RWPE2 (cell line): Measurements from ENCODE around the gene OR2M5.

ENCODE experiments used
- ATAC-seq: fragments of 200-7000 bp; cut with Tn5 transposase; 3 replicates; pipeline ENCODE4 v1.9.1; 2021; ENCODE audit warnings: low read depth
- DNase-seq: peaks from one replicate; pipeline ENCODE4 v3.0.0-alpha.2; 2020; ENCODE audit warnings: low spot score
- H3K27ac ChIP-seq: fragments of 450-650 bp; 2 replicates; pipeline ENCODE4 v1.5.1; 2017; ENCODE audit warnings: mild to moderate bottlenecking; ENCODE audit not compliant: poor library complexity, severe bottlenecking
- H3K27me3 ChIP-seq: fragments of 250-450 bp; sonication (Bioruptor Pico); 2 replicates; pipeline ENCODE4 v1.5.1; 2021; ENCODE audit warnings: mild to moderate bottlenecking, moderate library complexity; ENCODE audit not compliant: insufficient read depth, poor library complexity, severe bottlenecking
- H3K36me3 ChIP-seq: fragments of 250-450 bp; sonication (Bioruptor Pico); 2 replicates; pipeline ENCODE4 v1.5.1; 2020; ENCODE audit warnings: low read depth, mild to moderate bottlenecking, moderate library complexity
- H3K4me1 ChIP-seq: fragments of 250-450 bp; sonication (Bioruptor Pico); 2 replicates; pipeline ENCODE4 v1.5.1; 2021; ENCODE audit warnings: mild to moderate bottlenecking, moderate library complexity; ENCODE audit not compliant: insufficient read depth, poor library complexity, severe bottlenecking
- H3K4me3 ChIP-seq: fragments of 250-450 bp; sonication (Bioruptor Pico); 2 replicates; pipeline ENCODE4 v1.5.1; 2021; ENCODE audit warnings: mild to moderate bottlenecking, moderate library complexity; ENCODE audit not compliant: severe bottlenecking
- H3K9me3 ChIP-seq: fragments of 250-450 bp; sonication (Bioruptor Pico); 2 replicates; pipeline ENCODE4 v1.5.1; 2021; ENCODE audit warnings: mild to moderate bottlenecking, moderate library complexity; ENCODE audit not compliant: severe bottlenecking
- TF ChIP-seq, protein P1 (sequence below): fragments of 450-650 bp; IDR thresholded peaks from one replicate; pipeline ENCODE4 v1.5.1; 2017; ENCODE audit warnings: mild to moderate bottlenecking, moderate library complexity; ENCODE audit not compliant: poor library complexity, severe bottlenecking

OR2M5 gene, protein sequence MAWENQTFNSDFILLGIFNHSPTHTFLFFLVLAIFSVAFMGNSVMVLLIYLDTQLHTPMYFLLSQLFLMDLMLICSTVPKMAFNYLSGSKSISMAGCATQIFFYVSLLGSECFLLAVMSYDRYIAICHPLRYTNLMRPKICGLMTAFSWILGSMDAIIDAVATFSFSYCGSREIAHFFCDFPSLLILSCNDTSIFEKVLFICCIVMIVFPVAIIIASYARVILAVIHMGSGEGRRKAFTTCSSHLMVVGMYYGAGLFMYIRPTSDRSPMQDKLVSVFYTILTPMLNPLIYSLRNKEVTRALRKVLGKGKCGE

DNA sequence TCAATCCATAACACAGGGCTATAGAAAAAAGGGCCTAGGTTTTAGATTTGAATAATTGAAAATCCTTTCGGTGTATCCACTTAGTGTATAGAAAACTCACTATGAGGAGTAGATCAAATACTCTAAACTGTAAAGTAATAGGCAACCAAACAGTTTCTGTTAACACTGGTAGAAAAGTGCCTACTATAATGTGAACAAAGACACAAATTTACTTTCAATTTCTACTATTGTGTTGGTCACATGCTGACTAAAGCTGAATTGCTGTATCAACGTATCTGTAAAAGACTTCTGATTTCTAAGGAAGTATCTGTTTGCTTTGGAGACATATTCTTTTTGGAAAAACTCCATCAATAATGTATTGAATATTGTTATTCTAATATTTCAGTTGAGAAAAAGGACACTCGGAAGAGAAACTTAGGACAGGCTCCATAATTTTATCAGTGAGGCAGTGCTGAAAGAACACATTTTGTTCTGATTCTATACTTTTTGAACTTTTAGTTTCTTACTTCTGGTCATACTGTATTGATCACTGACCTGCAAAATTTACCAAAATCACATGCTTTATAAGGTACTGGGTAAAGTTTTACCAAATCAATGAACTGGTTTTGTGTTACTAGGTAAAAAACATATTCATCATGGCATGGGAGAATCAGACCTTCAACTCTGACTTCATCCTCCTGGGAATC is at the start of gene OR2M5:
Gene OR2M5, plus strand, starts transcription at position 636 of the 686 bp plus-strand sequence. Its CDS starts 0 bp downstream, at position 636.
- peaks cover 2% of the 10 kb centered on the region for H3K9me3 ChIP-seq
- no peak within 1 kb of the TSS for H3K4me3 ChIP-seq
- TF ChIP-seq, protein P1, sequence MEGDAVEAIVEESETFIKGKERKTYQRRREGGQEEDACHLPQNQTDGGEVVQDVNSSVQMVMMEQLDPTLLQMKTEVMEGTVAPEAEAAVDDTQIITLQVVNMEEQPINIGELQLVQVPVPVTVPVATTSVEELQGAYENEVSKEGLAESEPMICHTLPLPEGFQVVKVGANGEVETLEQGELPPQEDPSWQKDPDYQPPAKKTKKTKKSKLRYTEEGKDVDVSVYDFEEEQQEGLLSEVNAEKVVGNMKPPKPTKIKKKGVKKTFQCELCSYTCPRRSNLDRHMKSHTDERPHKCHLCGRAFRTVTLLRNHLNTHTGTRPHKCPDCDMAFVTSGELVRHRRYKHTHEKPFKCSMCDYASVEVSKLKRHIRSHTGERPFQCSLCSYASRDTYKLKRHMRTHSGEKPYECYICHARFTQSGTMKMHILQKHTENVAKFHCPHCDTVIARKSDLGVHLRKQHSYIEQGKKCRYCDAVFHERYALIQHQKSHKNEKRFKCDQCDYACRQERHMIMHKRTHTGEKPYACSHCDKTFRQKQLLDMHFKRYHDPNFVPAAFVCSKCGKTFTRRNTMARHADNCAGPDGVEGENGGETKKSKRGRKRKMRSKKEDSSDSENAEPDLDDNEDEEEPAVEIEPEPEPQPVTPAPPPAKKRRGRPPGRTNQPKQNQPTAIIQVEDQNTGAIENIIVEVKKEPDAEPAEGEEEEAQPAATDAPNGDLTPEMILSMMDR, result no peak
- ATAC-seq (no peak), DNase-seq (no peak)
- no peaks in the 10 kb centered on the region for H3K36me3 ChIP-seq
- H3K4me1 ChIP-seq, result peaks cover 11% of the 10 kb centered on the region
- H3K27me3 ChIP-seq, result no peaks in the 10 kb centered on the region
- peak within 1 kb of the TSS; percentile 12 for H3K27ac ChIP-seq

DNA sequence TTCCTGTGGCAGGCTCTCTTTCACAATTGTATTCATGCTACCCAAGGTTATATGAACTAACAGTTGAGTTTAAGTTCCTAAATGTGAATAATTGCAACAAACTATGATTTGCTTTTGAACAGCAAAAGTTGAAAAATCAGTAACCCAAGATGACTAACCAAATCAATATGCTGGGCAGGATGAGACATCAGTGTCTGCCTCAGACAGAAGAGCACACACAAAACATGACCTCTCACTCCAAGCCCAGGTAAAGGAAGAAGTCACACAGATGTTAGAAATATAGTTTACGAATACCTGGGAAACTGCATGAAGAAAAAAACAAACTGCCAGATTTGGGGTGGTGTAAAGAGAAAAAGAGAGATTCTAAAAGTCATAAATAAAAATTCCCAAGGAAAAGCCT is 46.4 kb upstream of the OR2M5 start:
- TF ChIP-seq, protein P1, result no peak

DNA sequence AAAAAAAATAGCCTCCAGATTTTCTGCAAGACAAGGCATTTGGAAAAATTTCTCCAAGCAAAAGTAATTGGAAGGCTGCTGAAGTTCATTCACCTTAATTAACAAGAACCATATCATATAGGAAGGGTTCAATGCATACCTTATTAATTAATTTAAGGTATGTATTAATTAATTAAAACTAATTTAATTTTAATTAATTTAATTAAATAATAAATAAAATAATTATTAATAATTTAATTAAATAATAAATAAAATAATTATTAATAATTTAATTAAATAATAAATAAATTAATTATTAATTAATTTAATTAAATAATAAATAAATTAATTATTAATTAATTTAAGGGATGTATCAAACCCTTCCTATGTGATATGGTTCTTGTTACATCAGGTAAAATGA is 42.1 kb upstream of the OR2M5 start:
- TF ChIP-seq, protein P1, result no peak
- DNase-seq (no peak), ATAC-seq (no peak)
- no peaks in the 10 kb centered on the region for H3K27me3 ChIP-seq
- no peak overlapping the region for H3K27ac ChIP-seq
- no peaks in the 10 kb centered on the region for H3K4me1 ChIP-seq
- no peaks in the 10 kb centered on the region for H3K9me3 ChIP-seq
- no peak overlapping the region for H3K4me3 ChIP-seq
- no peaks in the 10 kb centered on the region for H3K36me3 ChIP-seq

More for the DNA sequence above, 46.4 kb upstream of the OR2M5 start:
- no peaks in the 10 kb centered on the region for H3K4me1 ChIP-seq
- H3K27me3 ChIP-seq, result no peaks in the 10 kb centered on the region
- no peak for DNase-seq
- no peaks in the 10 kb centered on the region for H3K36me3 ChIP-seq
- no peak overlapping the region for H3K4me3 ChIP-seq
- H3K9me3 ChIP-seq, result no peaks in the 10 kb centered on the region
- ATAC-seq, result no peak
- no peak overlapping the region for H3K27ac ChIP-seq

DNA sequence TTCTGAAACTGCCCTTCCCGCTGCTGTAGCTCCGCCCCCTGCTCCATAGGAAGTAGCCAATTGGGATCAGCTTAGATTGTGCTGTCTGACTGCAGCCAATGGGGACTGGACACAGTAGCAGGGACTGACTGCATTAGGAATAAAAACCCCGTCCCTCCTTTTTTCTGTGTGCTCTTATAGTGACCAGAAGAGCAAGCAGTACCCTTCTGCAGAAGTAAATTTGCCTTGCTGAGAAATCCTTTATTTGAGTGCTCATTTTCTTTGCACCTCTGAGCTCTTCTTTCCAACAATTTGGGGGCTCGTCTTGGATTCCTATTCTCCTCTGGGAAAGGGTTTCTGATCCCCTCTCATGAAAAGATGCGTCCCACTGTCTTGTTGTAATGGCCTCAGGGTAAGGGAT is 33.8 kb upstream of the OR2M5 start:
- DNase-seq (no peak), ATAC-seq (no peak)
- H3K36me3 ChIP-seq, result no peaks in the 10 kb centered on the region
- H3K4me1 ChIP-seq, result no peaks in the 10 kb centered on the region
- no peaks in the 10 kb centered on the region for H3K9me3 ChIP-seq
- no peak overlapping the region for H3K27ac ChIP-seq
- H3K27me3 ChIP-seq, result no peaks in the 10 kb centered on the region
- TF ChIP-seq, protein P1, result no peak
- H3K4me3 ChIP-seq, result no peak overlapping the region

DNA sequence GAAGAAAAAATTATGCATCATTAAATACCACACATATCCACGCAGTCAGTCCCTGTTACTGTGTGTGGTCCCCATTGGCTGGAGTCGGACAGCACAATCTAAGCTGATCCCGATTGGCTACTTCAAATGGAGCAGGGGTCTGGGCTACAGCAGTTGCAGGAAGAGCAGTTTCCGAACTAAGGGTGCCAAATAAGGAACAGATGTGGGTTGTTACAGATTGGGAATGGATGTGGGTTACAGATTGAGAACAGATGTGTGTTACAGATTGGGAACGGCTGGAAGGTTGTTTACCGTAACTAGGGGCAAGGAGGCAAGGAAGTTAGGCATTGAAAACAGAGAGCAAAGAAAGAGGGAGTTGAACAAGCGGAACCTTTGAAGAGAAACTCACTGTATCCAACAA is 30.1 kb upstream of the OR2M5 start:
- no peaks in the 10 kb centered on the region for H3K27me3 ChIP-seq
- ATAC-seq, result no peak
- H3K9me3 ChIP-seq, result no peaks in the 10 kb centered on the region
- no peak for DNase-seq
- TF ChIP-seq, protein P1, result no peak
- H3K36me3 ChIP-seq, result no peaks in the 10 kb centered on the region
- H3K27ac ChIP-seq, result no peak overlapping the region
- H3K4me3 ChIP-seq, result no peak overlapping the region
- no peaks in the 10 kb centered on the region for H3K4me1 ChIP-seq
